HG03558 (cell line): Measurements from ENCODE around the gene SORCS2.

Source experiments
- ATAC-seq: cut with Tn5 transposase; IDR thresholded peaks from one replicate; pipeline ENCODE4 v1.9.1; 2021; ENCODE audit warnings: moderate number of reproducible peaks; ENCODE audit not compliant: unreplicated experiment; ENCODE audit errors: extremely low read depth

SORCS2 gene

GRCh38 chr4:7415927-7416686 lies 223.8 kb downstream of the SORCS2 start:
- ATAC-seq = no peak

GRCh38 chr4:7416745-7417432 lies 224.6 kb downstream of the SORCS2 start:
- ATAC-seq = no peak

- ATAC-seq = no peak
These were observed 225.3 kb downstream of the SORCS2 start for GRCh38 chr4:7417639-7418038.

GRCh38 chr4:7418131-7418943 lies 226.0 kb downstream of the SORCS2 start:
- ATAC-seq = no peak

- ATAC-seq = no peak
These were observed 227.8 kb downstream of the SORCS2 start for GRCh38 chr4:7419961-7420660.

- no peak for ATAC-seq
These were observed 228.3 kb downstream of the SORCS2 start for GRCh38 chr4:7420661-7421040.

- ATAC-seq = no peak
These were observed 229.2 kb downstream of the SORCS2 start for GRCh38 chr4:7421356-7422150.

- ATAC-seq = no peak
These were observed 230.0 kb downstream of the SORCS2 start for GRCh38 chr4:7422151-7422897.

GRCh38 chr4:7422898-7423180 lies 230.5 kb downstream of the SORCS2 start:
- ATAC-seq = no peak

GRCh38 chr4:7423391-7423790 lies 231.1 kb downstream of the SORCS2 start:
- ATAC-seq = no peak

GRCh38 chr4:7423801-7424552 lies 231.6 kb downstream of the SORCS2 start:
- no peak for ATAC-seq

GRCh38 chr4:7424553-7425111 lies 232.3 kb downstream of the SORCS2 start:
- no peak for ATAC-seq

- no peak for ATAC-seq
These were observed 232.8 kb downstream of the SORCS2 start for GRCh38 chr4:7425124-7425523.

GRCh38 chr4:7425591-7426468 lies 233.5 kb downstream of the SORCS2 start:
- ATAC-seq = no peak

- no peak for ATAC-seq
These were observed 234.3 kb downstream of the SORCS2 start for GRCh38 chr4:7426525-7427171.

- no peak for ATAC-seq
These were observed 235.0 kb downstream of the SORCS2 start for GRCh38 chr4:7427361-7427760.

- no peak for ATAC-seq
These were observed 235.5 kb downstream of the SORCS2 start for GRCh38 chr4:7427831-7428260.
